ENCODE results near the gene ADCY4.

Gene ADCY4

DNA sequence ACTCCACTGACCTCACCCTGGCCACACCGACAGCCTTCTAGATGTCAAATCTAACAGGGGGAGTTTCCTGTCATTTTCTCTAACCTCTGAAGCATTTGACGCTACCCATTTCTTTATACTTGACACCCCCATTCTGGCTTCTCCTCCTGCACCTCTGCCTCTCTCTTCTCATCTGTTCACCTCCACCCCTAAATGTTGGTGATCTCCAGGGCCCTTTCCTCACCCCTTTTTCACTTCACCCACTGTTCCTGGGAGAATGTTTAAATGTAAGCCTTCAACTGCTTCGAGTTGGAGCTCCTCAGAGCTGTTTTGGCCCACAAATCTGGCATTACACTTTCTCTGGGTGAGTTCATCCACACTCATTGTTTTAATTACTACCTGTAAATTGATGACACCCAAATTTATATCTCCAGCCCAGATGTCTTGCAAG lies 63.0 kb downstream of the ADCY4 start:
- no peak for DNase-seq

DNA sequence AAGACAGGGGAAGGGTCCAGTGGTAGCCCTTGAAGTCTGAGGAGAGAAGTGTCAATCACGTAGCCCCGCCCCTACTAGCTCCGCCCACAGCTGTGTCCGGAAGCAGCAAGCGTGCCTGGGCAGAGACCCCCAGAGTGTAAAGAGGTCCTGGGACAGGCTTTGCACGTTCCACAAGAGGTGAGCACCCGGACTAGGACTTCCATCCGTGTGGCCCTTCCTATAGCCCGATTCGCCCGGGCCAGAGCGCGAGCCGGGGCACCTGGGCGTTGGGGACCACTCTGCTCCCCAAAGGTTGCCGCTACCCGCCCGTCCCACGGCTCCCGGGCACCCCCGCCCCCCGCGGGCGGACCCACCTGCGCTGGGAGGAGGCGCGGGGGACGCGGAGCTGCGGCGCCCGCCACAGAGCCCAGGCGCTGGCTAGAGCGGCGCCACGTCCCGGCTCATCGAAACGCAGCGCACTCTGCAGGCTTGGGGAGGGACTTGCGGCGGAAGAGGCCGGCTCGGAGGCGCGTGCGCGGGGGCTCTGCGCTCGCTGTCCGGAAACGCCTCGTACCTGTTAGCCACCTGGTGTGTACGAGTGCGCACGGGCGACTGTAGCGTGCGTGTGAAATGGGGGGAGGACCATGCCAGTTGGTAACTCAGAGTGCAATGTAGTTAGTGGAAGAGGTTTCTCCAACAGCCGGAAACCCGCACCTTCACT lies 63.6 kb downstream of the ADCY4 start, which contains the start of gene RABGGTA:
TSS of gene RABGGTA (minus strand) at position 464 of the 700 bp plus-strand sequence. CDS start 482 bp downstream, outside the sequence.
- peak; percentile 88 to 91 for DNase-seq

DNA sequence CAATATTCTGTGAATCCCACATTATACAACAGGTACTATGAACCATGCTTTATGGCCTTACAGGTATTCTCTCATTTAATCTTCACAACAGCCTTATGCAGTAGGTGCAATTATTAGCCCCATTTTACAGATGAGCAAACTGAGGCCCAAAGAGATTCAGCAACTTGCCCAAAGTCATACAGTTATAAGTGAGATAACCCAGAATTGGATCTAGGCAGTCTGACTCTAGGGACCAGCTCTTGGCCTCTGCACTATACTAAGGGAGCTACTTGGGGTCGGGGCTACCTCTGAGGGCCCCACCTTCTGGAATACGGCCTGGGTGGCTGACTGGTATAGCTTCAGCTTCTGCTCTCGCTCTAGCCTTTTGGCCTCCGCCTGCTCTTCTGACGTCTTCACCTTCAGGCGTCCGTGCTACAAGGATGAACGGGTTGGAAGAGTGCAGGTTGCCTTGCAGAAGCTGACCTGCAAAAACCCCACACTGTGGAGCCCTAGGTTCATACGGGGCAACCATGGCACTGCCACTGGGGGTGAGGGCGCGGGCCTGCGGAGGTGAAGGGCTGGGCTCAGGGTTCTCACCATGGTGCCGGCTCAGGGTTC lies 64.2 kb downstream of the ADCY4 start:
- no peak for DNase-seq

DNA sequence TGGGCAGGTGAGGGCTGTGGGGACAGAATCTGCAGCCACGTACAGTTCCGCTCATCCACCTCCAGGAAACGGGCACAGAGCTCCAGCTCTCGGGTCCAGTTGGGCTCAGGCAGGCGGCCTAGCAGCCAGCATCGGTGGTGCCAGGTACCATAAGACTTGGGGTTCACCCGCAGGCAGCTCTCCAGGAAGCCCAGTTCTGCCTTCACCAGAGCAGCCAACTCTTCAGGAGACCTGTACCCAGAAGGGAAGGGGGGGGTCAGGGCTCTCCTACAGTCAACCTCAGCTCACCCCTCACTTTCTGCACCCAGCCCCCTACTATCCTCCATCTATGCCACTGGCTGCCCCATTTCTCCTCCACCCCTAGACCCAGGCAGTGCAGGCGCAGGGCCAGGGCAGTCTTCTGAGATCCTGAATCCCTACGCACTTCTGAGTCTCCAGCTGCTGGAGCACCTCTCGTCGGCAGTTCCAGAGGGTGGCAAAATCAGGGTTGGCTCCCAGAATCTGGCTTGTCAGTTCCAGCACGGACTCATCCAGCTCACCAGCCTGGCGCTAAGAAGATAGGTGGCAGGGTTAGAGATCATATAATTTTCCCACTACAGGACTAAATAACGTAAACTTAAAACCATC lies 64.8 kb downstream of the ADCY4 start:
- no peak for DNase-seq

DNA sequence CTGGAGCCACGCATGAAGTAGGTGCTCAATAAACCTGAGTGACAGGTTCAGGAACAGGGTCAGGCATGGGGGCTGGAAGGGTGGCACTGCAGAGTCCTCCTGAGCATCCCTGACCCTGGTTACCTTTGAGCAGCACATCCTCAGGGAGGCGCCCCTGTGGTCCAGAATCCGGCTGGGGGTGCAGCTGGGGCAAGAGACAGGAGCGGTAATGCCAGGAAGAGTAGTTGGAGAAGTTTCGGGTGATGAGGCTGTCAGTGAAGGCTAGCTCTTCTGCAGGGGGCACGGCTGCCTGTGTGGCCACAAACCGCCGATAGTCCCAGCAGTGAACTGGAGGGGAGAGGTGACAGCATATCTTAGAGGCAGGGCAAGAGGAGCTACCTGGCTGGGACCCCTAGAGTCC lies 65.5 kb downstream of the ADCY4 start:
- no peak for DNase-seq
